ENCODE data around the gene ASB8.

DNA sequence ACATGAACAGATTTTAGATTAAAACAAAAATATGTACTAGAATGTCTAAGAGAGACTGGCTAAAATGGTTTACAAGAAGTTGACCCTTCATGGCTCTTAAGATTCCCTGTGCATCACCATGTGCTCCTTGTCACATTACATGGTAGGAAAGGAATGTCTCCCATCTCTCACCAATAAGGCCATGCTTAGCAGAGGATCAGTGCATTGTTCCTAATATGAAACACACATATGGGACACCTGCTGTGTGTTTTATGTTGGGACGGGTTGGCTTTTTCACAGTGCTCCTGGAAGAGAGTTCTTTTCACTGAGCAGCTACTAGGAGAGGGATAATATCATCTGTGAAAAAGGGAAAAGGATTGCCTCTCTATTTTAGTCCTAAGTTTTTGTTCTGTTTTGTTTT is 28.5 kb downstream of the ASB8 start:
- TF ChIP-seq ZNF143 (CRISPR knock-in tag; IDR thresholded peaks at IDR 0.05) (no peak), YY1 (IDR thresholded peaks at IDR 0.05; ENCODE audit: borderline replicate concordance in 1 of 3, control insufficient read depth in 1 of 3, extremely low read depth in 1 of 3, insufficient read depth in 3 of 3, insufficient read length in 1 of 3, insufficient replicate concordance in 2 of 3, low read depth in 1 of 3, low read length in 2 of 3) (no peak), HDAC2 (IDR thresholded peaks at IDR 0.05) (no peak), ZNF23 (CRISPR knock-in tag; IDR thresholded peaks at IDR 0.05) (no peak), SMAD4 (CRISPR knock-in tag; conservative IDR thresholded peaks at IDR 0.05) (no peak), GABPA (tag; conservative IDR thresholded peaks at IDR 0.05; ENCODE audit: low read depth) (no peak), ZBTB8A (IDR thresholded peaks at IDR 0.05; ENCODE audit: partially characterized antibody) (no peak), ZZZ3 (IDR thresholded peaks at IDR 0.05) (no peak), ETV5 (CRISPR knock-in tag; IDR thresholded peaks at IDR 0.05; ENCODE audit: low read depth) (no peak), ZNF431 (CRISPR knock-in tag; IDR thresholded peaks at IDR 0.05) (no peak), ZNF174 (CRISPR knock-in tag; IDR thresholded peaks at IDR 0.05) (no peak)
- TF ChIP-seq, protein P1, sequence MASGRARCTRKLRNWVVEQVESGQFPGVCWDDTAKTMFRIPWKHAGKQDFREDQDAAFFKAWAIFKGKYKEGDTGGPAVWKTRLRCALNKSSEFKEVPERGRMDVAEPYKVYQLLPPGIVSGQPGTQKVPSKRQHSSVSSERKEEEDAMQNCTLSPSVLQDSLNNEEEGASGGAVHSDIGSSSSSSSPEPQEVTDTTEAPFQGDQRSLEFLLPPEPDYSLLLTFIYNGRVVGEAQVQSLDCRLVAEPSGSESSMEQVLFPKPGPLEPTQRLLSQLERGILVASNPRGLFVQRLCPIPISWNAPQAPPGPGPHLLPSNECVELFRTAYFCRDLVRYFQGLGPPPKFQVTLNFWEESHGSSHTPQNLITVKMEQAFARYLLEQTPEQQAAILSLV (tag; IDR thresholded peaks at IDR 0.05) = no peak
